Measurements from ENCODE around the gene INTS6L. TPM values are rescaled to one million over a fixed set of nuclear protein-coding genes. Genes with fewer than 3 reads are reported as not detected.
"Not testable (repeated sequence)": the region's sequence is repeated elsewhere in the genome, so short reads cannot be mapped to it uniquely, and the experiment has no call there.

The INTS6L gene
- total RNA-seq, 2 experiments from 2014 or later, result 19.9 to 21.0 TPM

GRCh38 chrX:135557344-135557743 lies 36.9 kb downstream of the INTS6L start:
- no peak for TF ChIP-seq CTCF (IDR thresholded peaks at IDR 0.05)
- Mint-ChIP-seq H3K36me3 (ENCODE audit: low read depth) (peaks cover 28% of the 10 kb centered on the region), H3K27me3 (no peaks in the 10 kb centered on the region), H3K9me3 (no peaks in the 10 kb centered on the region), H3K4me3 (no peak overlapping the region), H3K27ac (no peak overlapping the region), H3K4me1 (ENCODE audit: low read depth) (no peaks in the 10 kb centered on the region)
- DNase-seq (no peak), ATAC-seq (no peak)
- POLR2A ChIA-PET, result no interaction called here
- intact Hi-C loops (cut with micrococcal nuclease), result no loop called here
- CTCF ChIA-PET, result no interaction called here

GRCh38 chrX:135572436-135572835 lies 52.0 kb downstream of the INTS6L start:
- no peak for ATAC-seq
- Mint-ChIP-seq H3K27ac (no peak overlapping the region), H3K4me1 (ENCODE audit: low read depth) (peaks cover 13% of the 10 kb centered on the region), H3K4me3 (no peak overlapping the region), H3K27me3 (no peaks in the 10 kb centered on the region), H3K36me3 (ENCODE audit: low read depth) (peaks cover 17% of the 10 kb centered on the region), H3K9me3 (no peaks in the 10 kb centered on the region)
- ChIA-PET POLR2A (no interaction called here), CTCF (interaction anchor here (1.0 kb wide), 1 partner anchor 88 kb away, joined by 6 read pairs; no protein-coding TSS in a partner anchor)
- TF ChIP-seq CTCF (IDR thresholded peaks at IDR 0.05), result peak; percentile 36
- DNase-seq, result no peak
- intact Hi-C loops (cut with micrococcal nuclease), result loop anchor here (5.0 kb wide), 1 partner anchor 85 kb away; no protein-coding TSS in a partner anchor

- H3K27me3 Mint-ChIP-seq, result no peaks in the 10 kb centered on the region
- no peak for ATAC-seq
- TF ChIP-seq CTCF (IDR thresholded peaks at IDR 0.05), result no peak
- ChIA-PET POLR2A (no interaction called here), CTCF (no interaction called here)
- peaks cover 5% of the 10 kb centered on the region for H3K4me1 Mint-ChIP-seq (ENCODE audit: low read depth)
- H3K27ac Mint-ChIP-seq, result no peak overlapping the region
- H3K4me3 Mint-ChIP-seq, result no peak overlapping the region
- H3K36me3 Mint-ChIP-seq (ENCODE audit: low read depth), result peaks cover 8% of the 10 kb centered on the region
- DNase-seq, result no peak
- H3K9me3 Mint-ChIP-seq, result no peaks in the 10 kb centered on the region
- intact Hi-C loops (cut with micrococcal nuclease), result no loop called here
These were observed 61.0 kb downstream of the INTS6L start for GRCh38 chrX:135581496-135581895.

- Mint-ChIP-seq H3K36me3 (ENCODE audit: low read depth) (peaks cover 3% of the 10 kb centered on the region), H3K9me3 (no peaks in the 10 kb centered on the region), H3K4me3 (no peak overlapping the region), H3K27ac (no peak overlapping the region), H3K27me3 (peaks cover 4% of the 10 kb centered on the region), H3K4me1 (ENCODE audit: low read depth) (no peaks in the 10 kb centered on the region)
- DNase-seq (no peak), ATAC-seq (no peak)
- intact Hi-C loops (cut with micrococcal nuclease), result no loop called here
- POLR2A ChIA-PET, result no interaction called here
- CTCF ChIA-PET, result no interaction called here
- TF ChIP-seq CTCF (IDR thresholded peaks at IDR 0.05), result no peak
These were observed 64.7 kb downstream of the INTS6L start for GRCh38 chrX:135585153-135585552.

GRCh38 chrX:135591871-135592270 lies 71.4 kb downstream of the INTS6L start:
- DNase-seq (no peak), ATAC-seq (no peak)
- Mint-ChIP-seq H3K36me3 (ENCODE audit: low read depth) (no peaks in the 10 kb centered on the region), H3K27me3 (peaks cover 6% of the 10 kb centered on the region), H3K4me1 (ENCODE audit: low read depth) (no peaks in the 10 kb centered on the region), H3K4me3 (no peak overlapping the region), H3K27ac (no peak overlapping the region), H3K9me3 (no peaks in the 10 kb centered on the region)
- ChIA-PET POLR2A (no interaction called here), CTCF (no interaction called here)
- intact Hi-C loops (cut with micrococcal nuclease), result no loop called here
- TF ChIP-seq CTCF (IDR thresholded peaks at IDR 0.05), result no peak

- POLR2A ChIA-PET; intact Hi-C loops (cut with micrococcal nuclease): not testable (repeated sequence)
These were observed 73.6 kb downstream of the INTS6L start for GRCh38 chrX:135594049-135594448.

GRCh38 chrX:135594453-135594852 lies 74.0 kb downstream of the INTS6L start:
- intact Hi-C loops (cut with micrococcal nuclease); H3K36me3 Mint-ChIP-seq (ENCODE audit: low read depth); H3K27me3 Mint-ChIP-seq; ATAC-seq; CTCF ChIA-PET; DNase-seq; H3K4me1 Mint-ChIP-seq (ENCODE audit: low read depth); H3K27ac Mint-ChIP-seq; H3K9me3 Mint-ChIP-seq; H3K4me3 Mint-ChIP-seq; POLR2A ChIA-PET: not testable (repeated sequence)

More at GRCh38 chrX:135594049-135594448, 73.6 kb downstream of the INTS6L start:
- CTCF ChIA-PET; H3K27ac Mint-ChIP-seq; H3K27me3 Mint-ChIP-seq; H3K9me3 Mint-ChIP-seq; DNase-seq; ATAC-seq; H3K4me3 Mint-ChIP-seq; H3K36me3 Mint-ChIP-seq (ENCODE audit: low read depth); H3K4me1 Mint-ChIP-seq (ENCODE audit: low read depth): not testable (repeated sequence)
